ENCODE measurements around the gene IL1B. TPM values are rescaled to one million over a fixed set of nuclear protein-coding genes. Genes with fewer than 3 reads are reported as not detected.

Gene IL1B
- total and polyA plus RNA-seq, 7 experiments from 2014 or later, result 0.17 to 615 (median 1.1) TPM; not detected in 2

- H3K4me1 Mint-ChIP-seq, result peaks cover 0 to 48% (median 0%) of the 10 kb centered on the region in 7 donors
- DNase-seq (no peak), ATAC-seq (peak; percentile 83)
- no peaks in the 10 kb centered on the region for H3K9me3 ChIP-seq (ENCODE audit: control insufficient read depth in 2 of 3, low read length in 3 of 3)
- no peaks in the 10 kb centered on the region for H3K36me3 ChIP-seq (ENCODE audit: control insufficient read depth in 2 of 3, insufficient read depth in 3 of 3, low read length in 3 of 3)
- H3K27me3 ChIP-seq (ENCODE audit: control insufficient read depth in 2 of 2, insufficient read depth in 2 of 2, low read length in 2 of 2), result no peaks in the 10 kb centered on the region
- no peak overlapping the region for H3K27ac ChIP-seq (ENCODE audit: low read depth, low read length)
- H3K27ac Mint-ChIP-seq, result peak overlapping the region in 1 of 9 donors; percentile 81
- no peak overlapping the region for H3K4me3 ChIP-seq (ENCODE audit: low read length)
- no peaks in the 10 kb centered on the region for H3K4me1 ChIP-seq (ENCODE audit: control insufficient read depth in 2 of 2, insufficient read depth in 2 of 2, low read length in 2 of 2)
- H3K27me3 Mint-ChIP-seq, result peaks cover 0 to 10% (median 0%) of the 10 kb centered on the region in 5 donors
- peak overlapping the region in 1 of 10 donors; percentile 21 for H3K4me3 Mint-ChIP-seq
- CTCF ChIA-PET, result no interaction called here
- peaks cover 0 to 13% (median 0%) of the 10 kb centered on the region in 11 donors for H3K9me3 Mint-ChIP-seq
- intact Hi-C loops (cut with micrococcal nuclease), result no loop called here
- POLR2A ChIA-PET, result no interaction called here
- peaks cover 0 to 20% (median 0%) of the 10 kb centered on the region in 5 donors for H3K36me3 Mint-ChIP-seq
Measured at GRCh38 chr2:112798979-112799975, 37.3 kb downstream of the IL1B start.

DNA sequence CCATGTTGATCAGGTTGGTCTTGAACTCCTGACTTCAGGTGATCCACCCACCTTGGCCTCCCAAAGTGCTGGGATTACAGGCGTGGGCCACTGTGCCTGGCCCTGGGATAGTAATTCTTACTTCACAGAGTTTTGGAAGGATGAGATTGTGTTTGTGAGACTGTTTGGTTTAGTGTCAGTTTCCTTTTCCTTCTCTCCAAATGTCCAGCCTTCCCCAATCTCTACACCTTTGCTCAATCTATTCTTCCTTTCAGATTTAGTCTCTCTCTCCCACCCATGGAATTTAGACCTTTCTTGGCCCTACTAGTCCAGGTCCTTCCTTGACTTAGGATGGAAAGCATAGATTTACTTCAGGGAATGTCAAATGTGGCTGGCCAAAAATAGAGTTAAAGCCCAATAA is 40.1 kb downstream of the IL1B start:
- POLR2A ChIA-PET, result no interaction called here
- CTCF ChIA-PET, result no interaction called here
- Mint-ChIP-seq H3K27ac (no peak overlapping the region), H3K27me3 (peaks cover 0 to 10% (median 0%) of the 10 kb centered on the region in 5 donors), H3K4me1 (peaks cover 0 to 45% (median 0%) of the 10 kb centered on the region in 7 donors), H3K4me3 (no peak overlapping the region), H3K9me3 (peaks cover 0 to 11% (median 0%) of the 10 kb centered on the region in 11 donors), H3K36me3 (peaks cover 0 to 29% (median 0%) of the 10 kb centered on the region in 5 donors)
- no peak overlapping the region for H3K27ac ChIP-seq (ENCODE audit: low read depth, low read length)
- no peak overlapping the region for H3K4me3 ChIP-seq (ENCODE audit: low read length)
- ATAC-seq (no peak), DNase-seq (no peak)
- H3K4me1 ChIP-seq (ENCODE audit: control insufficient read depth in 2 of 2, insufficient read depth in 2 of 2, low read length in 2 of 2), result no peaks in the 10 kb centered on the region
- H3K27me3 ChIP-seq (ENCODE audit: control insufficient read depth in 2 of 2, insufficient read depth in 2 of 2, low read length in 2 of 2), result no peaks in the 10 kb centered on the region
- intact Hi-C loops (cut with micrococcal nuclease), result no loop called here
- H3K9me3 ChIP-seq (ENCODE audit: control insufficient read depth in 2 of 3, low read length in 3 of 3), result no peaks in the 10 kb centered on the region
- no peaks in the 10 kb centered on the region for H3K36me3 ChIP-seq (ENCODE audit: control insufficient read depth in 2 of 3, insufficient read depth in 3 of 3, low read length in 3 of 3)

DNA sequence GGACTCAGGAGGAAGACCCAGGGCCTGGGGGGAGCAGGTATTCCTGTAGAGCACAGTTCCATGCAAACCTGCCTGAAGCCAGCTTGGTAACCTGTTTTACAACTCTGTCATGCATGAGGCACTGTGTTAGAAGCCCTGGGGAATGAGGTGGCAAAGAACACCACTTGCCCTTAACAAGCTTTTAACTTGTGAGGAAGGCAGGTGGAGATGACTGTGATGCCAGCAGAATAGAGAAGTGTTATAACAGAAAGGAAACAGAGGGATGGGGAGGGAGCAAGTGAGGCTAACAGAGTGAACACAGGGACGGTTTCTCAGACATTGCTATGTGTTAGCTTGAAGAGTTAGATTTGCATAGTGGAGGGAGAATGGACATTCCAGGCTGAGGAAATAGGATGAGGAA is 40.8 kb downstream of the IL1B start:
- POLR2A ChIA-PET, result no interaction called here

DNA sequence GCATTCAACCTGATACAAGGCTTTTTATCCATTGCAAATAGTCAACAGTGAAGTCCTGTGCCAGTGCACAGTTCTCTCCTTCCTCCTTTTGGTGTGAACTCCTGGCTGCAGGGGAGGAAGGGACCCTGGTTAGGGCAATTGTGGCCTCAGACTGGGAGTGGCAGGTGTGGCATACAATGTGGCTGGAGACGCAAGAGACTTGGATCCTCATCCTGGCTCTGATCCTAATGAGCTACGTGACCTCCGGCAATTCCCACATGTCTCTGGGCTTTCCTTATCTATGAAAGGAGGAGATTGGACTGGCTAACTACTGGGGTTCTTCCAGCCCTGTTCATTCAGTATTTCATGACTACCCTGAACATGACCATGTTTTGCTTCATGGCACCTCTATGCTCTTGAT is 41.7 kb downstream of the IL1B start:
- Histone ChIP-seq H3K36me3 (ENCODE audit: control insufficient read depth in 2 of 3, insufficient read depth in 3 of 3, low read length in 3 of 3) (no peaks in the 10 kb centered on the region), H3K9me3 (ENCODE audit: control insufficient read depth in 2 of 3, low read length in 3 of 3) (no peaks in the 10 kb centered on the region), H3K4me3 (ENCODE audit: low read length) (no peak overlapping the region), H3K27ac (ENCODE audit: low read depth, low read length) (no peak overlapping the region), H3K27me3 (ENCODE audit: control insufficient read depth in 2 of 2, insufficient read depth in 2 of 2, low read length in 2 of 2) (no peaks in the 10 kb centered on the region), H3K4me1 (ENCODE audit: control insufficient read depth in 2 of 2, insufficient read depth in 2 of 2, low read length in 2 of 2) (no peaks in the 10 kb centered on the region)
- peaks cover 0 to 11% (median 0%) of the 10 kb centered on the region in 11 donors for H3K9me3 Mint-ChIP-seq
- H3K36me3 Mint-ChIP-seq, result peaks cover 0 to 31% (median 0%) of the 10 kb centered on the region in 5 donors
- ATAC-seq, result no peak
- H3K4me3 Mint-ChIP-seq, result peak overlapping the region in 1 of 10 donors; percentile 35
- H3K27me3 Mint-ChIP-seq, result peaks cover 0 to 10% (median 0%) of the 10 kb centered on the region in 5 donors
- H3K27ac Mint-ChIP-seq, result no peak overlapping the region
- ChIA-PET POLR2A (interaction anchor here (0.7 kb wide), 1 partner anchor 193 kb away, joined by 3 read pairs; no protein-coding TSS in a partner anchor), CTCF (no interaction called here)
- intact Hi-C loops (cut with micrococcal nuclease), result no loop called here
- H3K4me1 Mint-ChIP-seq, result peaks cover 0 to 34% (median 0%) of the 10 kb centered on the region in 7 donors
- DNase-seq, result no peak

More for the DNA sequence above, 40.8 kb downstream of the IL1B start:
- no peaks in the 10 kb centered on the region for H3K4me1 ChIP-seq (ENCODE audit: control insufficient read depth in 2 of 2, insufficient read depth in 2 of 2, low read length in 2 of 2)
- Mint-ChIP-seq H3K4me1 (peaks cover 0 to 40% (median 0%) of the 10 kb centered on the region in 7 donors), H3K9me3 (peaks cover 0 to 11% (median 0%) of the 10 kb centered on the region in 11 donors), H3K36me3 (peaks cover 0 to 30% (median 0%) of the 10 kb centered on the region in 5 donors), H3K27ac (no peak overlapping the region), H3K27me3 (peaks cover 0 to 10% (median 0%) of the 10 kb centered on the region in 5 donors), H3K4me3 (no peak overlapping the region)
- H3K27me3 ChIP-seq (ENCODE audit: control insufficient read depth in 2 of 2, insufficient read depth in 2 of 2, low read length in 2 of 2), result no peaks in the 10 kb centered on the region
- ATAC-seq, result no peak
- no peak overlapping the region for H3K4me3 ChIP-seq (ENCODE audit: low read length)
- intact Hi-C loops (cut with micrococcal nuclease), result no loop called here
- no peak for DNase-seq
- H3K9me3 ChIP-seq (ENCODE audit: control insufficient read depth in 2 of 3, low read length in 3 of 3), result no peaks in the 10 kb centered on the region
- CTCF ChIA-PET, result no interaction called here
- no peak overlapping the region for H3K27ac ChIP-seq (ENCODE audit: low read depth, low read length)
- no peaks in the 10 kb centered on the region for H3K36me3 ChIP-seq (ENCODE audit: control insufficient read depth in 2 of 3, insufficient read depth in 3 of 3, low read length in 3 of 3)

- H3K27me3 Mint-ChIP-seq, result peaks cover 0 to 10% (median 0%) of the 10 kb centered on the region in 5 donors
- DNase-seq (no peak), ATAC-seq (peak; percentile 79)
- peak overlapping the region in 1 of 10 donors; percentile 35 for H3K4me3 Mint-ChIP-seq
- H3K36me3 Mint-ChIP-seq, result peaks cover 0 to 29% (median 0%) of the 10 kb centered on the region in 5 donors
- H3K9me3 ChIP-seq (ENCODE audit: control insufficient read depth in 2 of 3, low read length in 3 of 3), result no peaks in the 10 kb centered on the region
- H3K27ac Mint-ChIP-seq, result peak overlapping the region in 1 of 9 donors; percentile 44
- H3K27me3 ChIP-seq (ENCODE audit: control insufficient read depth in 2 of 2, insufficient read depth in 2 of 2, low read length in 2 of 2), result no peaks in the 10 kb centered on the region
- CTCF ChIA-PET, result no interaction called here
- H3K4me1 Mint-ChIP-seq, result peaks cover 0 to 28% (median 0%) of the 10 kb centered on the region in 7 donors
- H3K9me3 Mint-ChIP-seq, result peaks cover 0 to 9% (median 0%) of the 10 kb centered on the region in 11 donors
- no peak overlapping the region for H3K27ac ChIP-seq (ENCODE audit: low read depth, low read length)
- H3K4me1 ChIP-seq (ENCODE audit: control insufficient read depth in 2 of 2, insufficient read depth in 2 of 2, low read length in 2 of 2), result no peaks in the 10 kb centered on the region
- POLR2A ChIA-PET, result no interaction called here
- intact Hi-C loops (cut with micrococcal nuclease), result no loop called here
- H3K36me3 ChIP-seq (ENCODE audit: control insufficient read depth in 2 of 3, insufficient read depth in 3 of 3, low read length in 3 of 3), result no peaks in the 10 kb centered on the region
- H3K4me3 ChIP-seq (ENCODE audit: low read length), result no peak overlapping the region
Measured at GRCh38 chr2:112794131-112794733, 42.3 kb downstream of the IL1B start.

- Histone ChIP-seq H3K36me3 (ENCODE audit: control insufficient read depth in 2 of 3, insufficient read depth in 3 of 3, low read length in 3 of 3) (no peaks in the 10 kb centered on the region), H3K27me3 (ENCODE audit: control insufficient read depth in 2 of 2, insufficient read depth in 2 of 2, low read length in 2 of 2) (no peaks in the 10 kb centered on the region), H3K4me1 (ENCODE audit: control insufficient read depth in 2 of 2, insufficient read depth in 2 of 2, low read length in 2 of 2) (no peaks in the 10 kb centered on the region), H3K9me3 (ENCODE audit: control insufficient read depth in 2 of 3, low read length in 3 of 3) (no peaks in the 10 kb centered on the region), H3K4me3 (ENCODE audit: low read length) (no peak overlapping the region), H3K27ac (ENCODE audit: low read depth, low read length) (no peak overlapping the region)
- peaks cover 0 to 10% (median 0%) of the 10 kb centered on the region in 5 donors for H3K27me3 Mint-ChIP-seq
- no peak for DNase-seq
- intact Hi-C loops (cut with micrococcal nuclease), result no loop called here
- no peak overlapping the region for H3K4me3 Mint-ChIP-seq
- ChIA-PET POLR2A (no interaction called here), CTCF (no interaction called here)
- H3K27ac Mint-ChIP-seq, result peak overlapping the region in 1 of 9 donors; percentile 40
- H3K36me3 Mint-ChIP-seq, result peaks cover 0 to 26% (median 0%) of the 10 kb centered on the region in 5 donors
- peaks cover 0 to 8% (median 0%) of the 10 kb centered on the region in 11 donors for H3K9me3 Mint-ChIP-seq
- ATAC-seq, result peak; percentile 74
- H3K4me1 Mint-ChIP-seq, result peaks cover 0 to 24% (median 0%) of the 10 kb centered on the region in 7 donors
Measured at GRCh38 chr2:112793449-112793978, 43.1 kb downstream of the IL1B start.
